Activated T-cell treated with anti-CD3 and anti-CD28 coated beads, Interleukin-2, amount 50 U/mL, for 24 hours (primary cell): ENCODE results near the gene CCNL1.
"Not testable (repeated sequence)": the region's sequence is repeated elsewhere in the genome, so short reads cannot be mapped to it uniquely, and the experiment has no call there.

Experiments
- DNase-seq: peaks from one replicate; pipeline ENCODE4 v3.0.0-alpha.2; 2020
- H3K27ac Mint-ChIP-seq: 2 replicates; pipeline ENCODE4 v1.8.0; 2020; ENCODE audit warnings: mild to moderate bottlenecking, mixed read lengths
- H3K27me3 Mint-ChIP-seq: 2 replicates; pipeline ENCODE4 v1.8.0; 2020; ENCODE audit warnings: mixed read lengths
- H3K36me3 Mint-ChIP-seq: 2 replicates; pipeline ENCODE4 v1.8.0; 2020; ENCODE audit warnings: low read depth, mixed read lengths
- H3K4me1 Mint-ChIP-seq: 2 replicates; pipeline ENCODE4 v1.8.0; 2020; ENCODE audit warnings: low read depth, mixed read lengths
- H3K4me3 Mint-ChIP-seq: 2 replicates; pipeline ENCODE4 v1.8.0; 2020; ENCODE audit warnings: mild to moderate bottlenecking, moderate library complexity, mixed read lengths
- H3K9me3 Mint-ChIP-seq: 2 replicates; pipeline ENCODE4 v1.8.0; 2020; ENCODE audit warnings: mixed read lengths

Gene CCNL1

GRCh38 chr3:157159762-157160657, at the start of gene CCNL1:
TSS of gene CCNL1 (minus strand) at chr3:157160147. CDS start at chr3:157160094, 53 bp downstream.
- Mint-ChIP-seq H3K27me3 (no peaks in the 10 kb centered on the region), H3K36me3 (peaks cover 77% of the 10 kb centered on the region), H3K4me3 (peak within 1 kb of the TSS; percentile 90), H3K4me1 (peaks cover 49% of the 10 kb centered on the region), H3K27ac (peak within 1 kb of the TSS; percentile 100), H3K9me3 (no peaks in the 10 kb centered on the region)
- DNase-seq, result peak; percentile 97

GRCh38 chr3:157204880-157205279, 44.9 kb upstream of the CCNL1 start:
- no peaks in the 10 kb centered on the region for H3K36me3 Mint-ChIP-seq
- H3K4me3 Mint-ChIP-seq, result no peak overlapping the region
- no peaks in the 10 kb centered on the region for H3K27me3 Mint-ChIP-seq
- no peaks in the 10 kb centered on the region for H3K9me3 Mint-ChIP-seq
- no peaks in the 10 kb centered on the region for H3K4me1 Mint-ChIP-seq
- DNase-seq, result no peak
- H3K27ac Mint-ChIP-seq, result no peak overlapping the region

- H3K4me3 Mint-ChIP-seq, result no peak overlapping the region
- H3K27me3 Mint-ChIP-seq, result no peaks in the 10 kb centered on the region
- no peak for DNase-seq
- H3K36me3 Mint-ChIP-seq, result no peaks in the 10 kb centered on the region
- H3K27ac Mint-ChIP-seq, result no peak overlapping the region
- no peaks in the 10 kb centered on the region for H3K9me3 Mint-ChIP-seq
- no peaks in the 10 kb centered on the region for H3K4me1 Mint-ChIP-seq
Measured at GRCh38 chr3:157204431-157204830, 44.5 kb upstream of the CCNL1 start.

- H3K9me3 Mint-ChIP-seq, result peaks cover 6% of the 10 kb centered on the region
- no peak overlapping the region for H3K4me3 Mint-ChIP-seq
- no peaks in the 10 kb centered on the region for H3K27me3 Mint-ChIP-seq
- H3K27ac Mint-ChIP-seq, result no peak overlapping the region
- no peaks in the 10 kb centered on the region for H3K36me3 Mint-ChIP-seq
- DNase-seq, result no peak
- H3K4me1 Mint-ChIP-seq, result no peaks in the 10 kb centered on the region
Measured at GRCh38 chr3:157201648-157202278, 41.8 kb upstream of the CCNL1 start.

- no peak for DNase-seq
- H3K4me3 Mint-ChIP-seq, result no peak overlapping the region
- H3K9me3 Mint-ChIP-seq, result peaks cover 21% of the 10 kb centered on the region
- H3K27ac Mint-ChIP-seq, result no peak overlapping the region
- no peaks in the 10 kb centered on the region for H3K27me3 Mint-ChIP-seq
- no peaks in the 10 kb centered on the region for H3K4me1 Mint-ChIP-seq
- peaks cover 6% of the 10 kb centered on the region for H3K36me3 Mint-ChIP-seq
Measured at GRCh38 chr3:157199841-157200240, 39.9 kb upstream of the CCNL1 start.

- Mint-ChIP-seq H3K9me3 (peaks cover 41% of the 10 kb centered on the region), H3K27ac (no peak overlapping the region), H3K27me3 (no peaks in the 10 kb centered on the region), H3K4me1 (no peaks in the 10 kb centered on the region), H3K4me3 (no peak overlapping the region), H3K36me3 (peaks cover 36% of the 10 kb centered on the region)
- no peak for DNase-seq
Measured at GRCh38 chr3:157195965-157196364, 36.0 kb upstream of the CCNL1 start.

GRCh38 chr3:157191149-157191548, 31.2 kb upstream of the CCNL1 start:
- not testable (repeated sequence) for H3K4me1 Mint-ChIP-seq, DNase-seq
- peaks cover 74% of the 10 kb centered on the region for H3K9me3 Mint-ChIP-seq

GRCh38 chr3:157190380-157190872, 30.5 kb upstream of the CCNL1 start:
- Mint-ChIP-seq H3K27me3 (no peaks in the 10 kb centered on the region), H3K9me3 (peaks cover 74% of the 10 kb centered on the region), H3K4me1 (no peaks in the 10 kb centered on the region), H3K36me3 (peaks cover 66% of the 10 kb centered on the region), H3K4me3 (no peak overlapping the region), H3K27ac (no peak overlapping the region)
- DNase-seq, result no peak

More at GRCh38 chr3:157191149-157191548, 31.2 kb upstream of the CCNL1 start:
- H3K36me3 Mint-ChIP-seq, result peaks cover 61% of the 10 kb centered on the region
- not testable (repeated sequence) for H3K27me3 Mint-ChIP-seq, H3K27ac Mint-ChIP-seq, H3K4me3 Mint-ChIP-seq

- H3K9me3 Mint-ChIP-seq, result peaks cover 74% of the 10 kb centered on the region
- H3K4me1 Mint-ChIP-seq, result no peaks in the 10 kb centered on the region
- no peak for DNase-seq
- H3K36me3 Mint-ChIP-seq, result peaks cover 70% of the 10 kb centered on the region
- H3K4me3 Mint-ChIP-seq, result no peak overlapping the region
- H3K27ac Mint-ChIP-seq, result no peak overlapping the region
- H3K27me3 Mint-ChIP-seq, result no peaks in the 10 kb centered on the region
Measured at GRCh38 chr3:157188391-157188790, 28.4 kb upstream of the CCNL1 start.

GRCh38 chr3:157182879-157183278, 22.9 kb upstream of the CCNL1 start:
- Mint-ChIP-seq H3K27me3 (no peaks in the 10 kb centered on the region), H3K9me3 (peaks cover 46% of the 10 kb centered on the region), H3K27ac (no peak overlapping the region), H3K36me3 (peaks cover 81% of the 10 kb centered on the region), H3K4me1 (peaks cover 3% of the 10 kb centered on the region), H3K4me3 (no peak overlapping the region)
- no peak for DNase-seq

GRCh38 chr3:157180262-157180661, 20.3 kb upstream of the CCNL1 start:
- no peak for DNase-seq
- Mint-ChIP-seq H3K36me3 (peaks cover 75% of the 10 kb centered on the region), H3K27ac (no peak overlapping the region), H3K9me3 (peaks cover 27% of the 10 kb centered on the region), H3K4me1 (peaks cover 19% of the 10 kb centered on the region), H3K27me3 (no peaks in the 10 kb centered on the region), H3K4me3 (no peak overlapping the region)

GRCh38 chr3:157179365-157179803, 19.4 kb upstream of the CCNL1 start:
- Mint-ChIP-seq H3K36me3 (peaks cover 71% of the 10 kb centered on the region), H3K27me3 (no peaks in the 10 kb centered on the region), H3K4me3 (no peak overlapping the region), H3K4me1 (peaks cover 22% of the 10 kb centered on the region), H3K27ac (no peak overlapping the region), H3K9me3 (peaks cover 21% of the 10 kb centered on the region)
- no peak for DNase-seq

- Mint-ChIP-seq H3K9me3 (peaks cover 17% of the 10 kb centered on the region), H3K4me1 (peaks cover 27% of the 10 kb centered on the region), H3K36me3 (peaks cover 65% of the 10 kb centered on the region)
- H3K27me3 Mint-ChIP-seq, H3K4me3 Mint-ChIP-seq, DNase-seq, H3K27ac Mint-ChIP-seq: not testable (repeated sequence)
Measured at GRCh38 chr3:157178503-157179364, 18.8 kb upstream of the CCNL1 start.

GRCh38 chr3:157177801-157178453, 18.0 kb upstream of the CCNL1 start:
- not testable (repeated sequence) for H3K4me3 Mint-ChIP-seq, DNase-seq, H3K27ac Mint-ChIP-seq, H3K27me3 Mint-ChIP-seq, H3K9me3 Mint-ChIP-seq
- peaks cover 57% of the 10 kb centered on the region for H3K36me3 Mint-ChIP-seq
- H3K4me1 Mint-ChIP-seq, result peaks cover 28% of the 10 kb centered on the region
